ENCODE measurements around the gene ACAP2. TPM values are rescaled to one million over a fixed set of nuclear protein-coding genes. Genes with fewer than 3 reads are reported as not detected.
"Not testable (repeated sequence)": the region's sequence is repeated elsewhere in the genome, so short reads cannot be mapped to it uniquely, and the experiment has no call there.

ACAP2 gene
- total RNA-seq, 1 experiment from 2014 or later: 57.9 TPM

DNA sequence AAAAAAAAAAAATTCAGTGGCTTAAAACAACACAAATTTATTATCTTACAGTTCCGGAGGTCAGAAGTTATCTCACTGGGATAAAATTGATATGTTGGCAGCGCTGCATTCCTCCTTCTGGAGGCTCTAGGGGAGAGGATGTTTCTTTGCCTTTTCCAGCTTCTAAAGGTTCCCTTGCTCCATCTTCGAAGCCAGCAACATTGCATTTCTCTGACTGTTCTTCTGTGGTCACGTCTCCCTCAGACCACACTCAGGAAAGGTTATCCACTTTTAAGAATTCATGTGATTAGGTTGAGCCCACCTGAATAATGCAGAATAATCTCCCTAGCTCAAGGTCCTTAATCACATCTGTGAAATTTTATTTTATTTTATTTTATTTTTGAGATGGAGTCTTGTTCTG lies 23.4 kb upstream of the ACAP2 start:
- ATAC-seq: no peak
- Histone ChIP-seq H3K4me3 (ENCODE audit: low read depth in 2 of 2, low read length in 2 of 2) (no peak overlapping the region), H3K9me3 (ENCODE audit: control insufficient read depth, insufficient read depth, low read depth, low read length) (no peaks in the 10 kb centered on the region), H3K36me3 (ENCODE audit: control insufficient read depth, insufficient read depth, low read length) (no peaks in the 10 kb centered on the region), H3K27ac (ENCODE audit: low read length) (no peak overlapping the region), H3K27me3 (ENCODE audit: control insufficient read depth, insufficient read depth, low read length) (no peaks in the 10 kb centered on the region), H3K4me1 (ENCODE audit: control insufficient read depth, insufficient read depth, low read length) (no peaks in the 10 kb centered on the region)
- POLR2A ChIA-PET: no interaction called here
- TF ChIP-seq REST (IDR thresholded peaks at IDR 0.05; ENCODE audit: insufficient read depth in 1 of 2, low read depth in 2 of 2, low read length in 1 of 2): no peak
- no peak for TF ChIP-seq TCF7L2 (IDR thresholded peaks at IDR 0.05; ENCODE audit: low read depth, low read length)
- TF ChIP-seq CTCF (IDR thresholded peaks at IDR 0.05): no peak
- CTCF ChIA-PET: interaction anchor here (0.6 kb wide), 1 partner anchor 1224 kb away, joined by 3 read pairs; no protein-coding TSS in a partner anchor
- BruUV-seq (replicated peaks): no TSS peak
- in situ Hi-C loops (cut with HindIII; ENCODE audit: low pct_unique_long_range_greater_than_20kb, low sequenced_read_pairs): no loop called here
- intact Hi-C loops (cut with micrococcal nuclease; ENCODE audit: unreplicated experiment): no loop called here
- DNase-seq (ENCODE audit: low read depth, low spot score): no peak

GRCh38 chr3:195462922-195463321 lies 20.1 kb upstream of the ACAP2 start:
- DNase-seq (ENCODE audit: low read depth, low spot score); H3K9me3 ChIP-seq (ENCODE audit: control insufficient read depth, insufficient read depth, low read depth, low read length); in situ Hi-C loops (cut with HindIII; ENCODE audit: low pct_unique_long_range_greater_than_20kb, low sequenced_read_pairs); BruUV-seq (replicated peaks); H3K27ac ChIP-seq (ENCODE audit: low read length); H3K36me3 ChIP-seq (ENCODE audit: control insufficient read depth, insufficient read depth, low read length); H3K4me3 ChIP-seq (ENCODE audit: low read depth in 2 of 2, low read length in 2 of 2); H3K4me1 ChIP-seq (ENCODE audit: control insufficient read depth, insufficient read depth, low read length); CTCF ChIA-PET; ATAC-seq; intact Hi-C loops (cut with micrococcal nuclease; ENCODE audit: unreplicated experiment); H3K27me3 ChIP-seq (ENCODE audit: control insufficient read depth, insufficient read depth, low read length): not testable (repeated sequence)
- POLR2A ChIA-PET: interaction anchor here (0.7 kb wide), 1 partner anchor 48 kb away, joined by 4 read pairs; no protein-coding TSS in a partner anchor

- intact Hi-C loops (cut with micrococcal nuclease; ENCODE audit: unreplicated experiment): no loop called here
- CTCF ChIA-PET: interaction anchor here (0.6 kb wide), 1 partner anchor 52 kb away, joined by 3 read pairs; no protein-coding TSS in a partner anchor
- Histone ChIP-seq H3K4me3 (ENCODE audit: low read depth in 2 of 2, low read length in 2 of 2) (no peak overlapping the region), H3K27me3 (ENCODE audit: control insufficient read depth, insufficient read depth, low read length) (no peaks in the 10 kb centered on the region), H3K36me3 (ENCODE audit: control insufficient read depth, insufficient read depth, low read length) (no peaks in the 10 kb centered on the region), H3K27ac (ENCODE audit: low read length) (no peak overlapping the region), H3K4me1 (ENCODE audit: control insufficient read depth, insufficient read depth, low read length) (no peaks in the 10 kb centered on the region), H3K9me3 (ENCODE audit: control insufficient read depth, insufficient read depth, low read depth, low read length) (no peaks in the 10 kb centered on the region)
- TF ChIP-seq SIN3A (IDR thresholded peaks at IDR 0.05; ENCODE audit: borderline replicate concordance, insufficient read depth, low read depth, low read length) (no peak), TCF7L2 (IDR thresholded peaks at IDR 0.05; ENCODE audit: low read depth, low read length) (no peak), REST (IDR thresholded peaks at IDR 0.05; ENCODE audit: insufficient read depth in 1 of 2, low read depth in 2 of 2, low read length in 1 of 2) (no peak), CTCF (IDR thresholded peaks at IDR 0.05) (no peak), POLR2AphosphoS5 (IDR thresholded peaks at IDR 0.05; ENCODE audit: low read depth, low read length) (no peak)
- DNase-seq (ENCODE audit: low read depth, low spot score) (no peak), ATAC-seq (no peak)
- in situ Hi-C loops (cut with HindIII; ENCODE audit: low pct_unique_long_range_greater_than_20kb, low sequenced_read_pairs): no loop called here
- POLR2A ChIA-PET: no interaction called here
- BruUV-seq (replicated peaks): no TSS peak
Observed at GRCh38 chr3:195462308-195462610, 19.4 kb upstream of the ACAP2 start.
